Adipose tissue (tissue), 3 donors: ENCODE measurements around the gene CENPE. TPM values are rescaled to one million over a fixed set of nuclear protein-coding genes. Genes with fewer than 3 reads are reported as not detected.

ENCODE experiments used
- H3K27ac ChIP-seq: one replicate; pipeline ENCODE4 v1.5.1; 2013; ENCODE audit warnings: low read depth, low read length
- WGBS, 3 donors: extraction: QIAGEN DNeasy Blood & Tissue Kit; methylation state at CpG; one replicate each; pipeline ENCODE4 v1.1.7; 2013; 5-methylcytosine and 5-hydroxymethylcytosine counted together
- polyA plus RNA-seq, 3 donors: library from polyadenylated mRNA; stranded (reverse); fragments of 200-250 nt; gene quantifications; one replicate each; pipeline ENCODE4 v1.2.3, GENCODE V29; 2013
- donor health status: healthy with polysubstance abuse.
- donor health status: Bipolar disorder and iron deficiency.
- donor health status: healthy.

CENPE gene
- polyA plus RNA-seq, 3 donors, result 0.10 to 0.45 (median 0.16) TPM

GRCh38 chr4:103086551-103086950, 111.6 kb downstream of the CENPE start:
- WGBS, 3 donors, result 76 to 85% (median 81%) methylated on average over 1 of the region's 1 CpG

DNA sequence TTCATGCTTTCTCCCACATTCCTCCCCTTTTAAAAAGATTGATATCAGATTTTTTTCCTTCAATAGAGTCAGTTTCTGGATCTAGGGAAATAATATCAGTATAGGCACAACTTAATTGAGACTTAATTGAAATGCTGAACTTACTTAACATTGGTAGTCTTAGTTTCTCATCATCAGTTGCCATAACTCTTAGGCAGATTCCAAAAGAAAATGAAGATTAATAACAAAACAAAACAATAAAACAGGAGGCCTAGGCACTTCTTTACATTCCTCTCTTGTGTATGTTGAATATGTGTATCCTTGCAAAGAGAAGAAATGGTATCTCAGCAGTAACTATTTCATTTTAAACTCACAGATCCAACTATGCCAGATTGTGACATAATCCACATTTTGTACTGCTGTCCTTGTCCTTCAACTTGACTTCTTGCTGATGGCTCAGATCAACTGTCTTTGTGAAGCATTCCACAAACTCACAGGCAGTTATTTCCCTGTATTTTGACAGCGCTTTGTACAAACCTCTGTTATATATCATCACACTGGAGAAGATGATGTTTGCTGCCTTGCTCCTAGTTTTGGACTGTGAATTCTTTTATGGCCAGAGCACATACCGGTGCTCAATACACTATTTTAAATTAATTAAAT, 112.5 kb downstream of the CENPE start:
- 92 to 95% (median 95%) methylated on average over 2 of the region's 2 CpGs for WGBS, 3 donors

More at GRCh38 chr4:103086551-103086950, 111.6 kb downstream of the CENPE start:
- no peak overlapping the region for H3K27ac ChIP-seq

DNA sequence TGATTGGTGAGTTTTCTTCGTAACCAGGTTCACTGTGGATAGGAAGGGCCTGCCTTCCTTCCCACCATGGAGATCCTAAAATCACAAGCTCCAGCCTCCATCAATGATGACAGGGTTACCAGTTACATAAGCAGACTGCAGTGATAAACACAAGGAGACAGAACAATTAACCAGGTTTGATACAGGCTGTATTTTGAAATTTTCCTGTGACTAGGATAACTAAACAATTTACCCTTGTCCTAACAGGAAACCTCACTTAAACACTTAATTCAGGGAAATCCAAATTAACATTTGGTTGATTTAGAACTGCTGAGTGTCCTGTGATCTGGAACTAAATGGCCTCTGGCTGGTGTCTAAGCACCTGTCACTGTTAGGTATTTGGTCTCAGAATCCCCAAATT, 118.5 kb downstream of the CENPE start:
- 89 to 96% (median 94%) methylated on average over 1 of the region's 1 CpG for WGBS, 3 donors

More for the DNA sequence above, 112.5 kb downstream of the CENPE start:
- no peak overlapping the region for H3K27ac ChIP-seq

DNA sequence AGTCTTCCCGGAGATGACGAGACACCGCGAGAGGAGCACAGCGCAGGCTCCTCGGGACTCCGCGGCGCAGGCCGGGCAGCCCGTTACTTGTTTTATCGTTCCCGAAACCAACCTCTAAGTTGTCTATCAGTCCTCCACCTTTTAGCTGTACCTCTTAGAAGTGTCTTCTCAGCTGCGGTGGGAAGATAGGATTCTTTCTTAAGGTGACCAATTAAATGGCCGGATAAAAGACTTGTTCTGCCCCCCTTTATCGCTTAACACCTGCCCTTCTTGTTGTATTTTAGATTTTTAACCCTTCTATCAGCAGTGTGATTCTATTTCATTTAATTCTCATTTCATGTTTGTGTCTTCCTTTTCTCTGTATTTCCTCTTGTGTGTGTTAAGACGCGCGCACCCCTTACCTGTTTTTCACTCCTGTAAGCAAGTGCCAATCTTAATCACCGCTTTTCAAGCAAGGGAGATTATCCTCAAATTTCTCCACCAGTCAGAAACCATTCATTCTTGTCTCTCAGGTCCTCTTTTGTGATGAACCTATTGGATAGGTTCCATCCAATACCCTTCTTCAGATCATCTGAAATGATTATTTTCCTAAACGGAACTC, 121.3 kb downstream of the CENPE start, which contains the start of gene SLC9B2:
SLC9B2 (minus strand) TSS at position 15 of the 601 bp plus-strand sequence. CDS start 9,211 bp downstream, outside the sequence.
- WGBS, 3 donors, result 15 to 22% (median 16%) methylated on average over 21 of the region's 21 CpGs
- peak within 1 kb of the TSS; percentile 73 for H3K27ac ChIP-seq

More for the DNA sequence above, 118.5 kb downstream of the CENPE start:
- no peak overlapping the region for H3K27ac ChIP-seq

DNA sequence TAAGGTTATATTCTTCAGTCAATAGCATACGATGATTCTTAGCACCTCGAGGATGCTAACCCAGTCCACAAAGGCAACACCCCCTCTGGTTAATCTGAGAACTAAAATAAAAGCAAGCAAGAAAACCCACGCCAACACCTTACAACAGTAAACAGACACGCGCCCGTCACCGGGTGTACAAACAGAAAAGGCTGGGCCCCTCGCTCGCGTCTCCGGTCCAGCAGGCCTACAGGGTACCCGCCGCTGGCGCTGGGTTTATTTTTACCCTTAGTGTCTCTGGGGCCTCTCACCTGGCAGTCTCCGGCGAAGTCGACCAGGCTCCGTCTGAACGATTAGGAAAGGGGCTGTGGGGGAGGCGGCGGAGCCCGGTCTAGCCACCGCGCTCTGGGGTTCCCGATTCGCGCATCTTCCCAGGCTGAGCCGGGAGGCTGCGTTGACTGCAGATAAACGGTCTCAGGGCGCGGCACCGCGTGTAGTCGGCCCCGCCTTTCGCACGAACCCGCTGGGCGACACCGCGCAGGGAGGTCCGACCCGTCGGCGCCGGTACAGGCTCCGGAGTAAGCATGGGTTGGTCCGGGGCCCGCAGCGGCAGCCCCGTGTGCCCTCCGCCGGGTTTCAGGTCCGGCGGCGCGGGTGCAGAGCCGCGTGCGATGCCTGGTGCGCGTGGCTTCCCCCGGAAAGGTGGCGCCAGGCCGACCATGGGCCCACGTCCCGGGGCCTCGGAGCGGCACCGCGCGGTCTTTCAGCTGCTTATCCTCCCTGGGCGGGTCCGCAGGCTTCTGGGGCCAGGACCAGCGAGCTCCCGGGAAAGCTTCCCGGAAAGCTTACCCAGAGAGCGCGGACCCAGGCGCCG, 122.0 kb downstream of the CENPE start:
- H3K27ac ChIP-seq, result peak overlapping the region; percentile 73
- WGBS, 3 donors, result 0 to 1% (median 1%) methylated on average over 79 to 82 of the region's 82 CpGs

- WGBS, 3 donors, result 7 to 45% (median 19%) methylated on average over 4 of the region's 4 CpGs
- no peak overlapping the region for H3K27ac ChIP-seq
Measured at GRCh38 chr4:103075435-103075893, 122.7 kb downstream of the CENPE start.

DNA sequence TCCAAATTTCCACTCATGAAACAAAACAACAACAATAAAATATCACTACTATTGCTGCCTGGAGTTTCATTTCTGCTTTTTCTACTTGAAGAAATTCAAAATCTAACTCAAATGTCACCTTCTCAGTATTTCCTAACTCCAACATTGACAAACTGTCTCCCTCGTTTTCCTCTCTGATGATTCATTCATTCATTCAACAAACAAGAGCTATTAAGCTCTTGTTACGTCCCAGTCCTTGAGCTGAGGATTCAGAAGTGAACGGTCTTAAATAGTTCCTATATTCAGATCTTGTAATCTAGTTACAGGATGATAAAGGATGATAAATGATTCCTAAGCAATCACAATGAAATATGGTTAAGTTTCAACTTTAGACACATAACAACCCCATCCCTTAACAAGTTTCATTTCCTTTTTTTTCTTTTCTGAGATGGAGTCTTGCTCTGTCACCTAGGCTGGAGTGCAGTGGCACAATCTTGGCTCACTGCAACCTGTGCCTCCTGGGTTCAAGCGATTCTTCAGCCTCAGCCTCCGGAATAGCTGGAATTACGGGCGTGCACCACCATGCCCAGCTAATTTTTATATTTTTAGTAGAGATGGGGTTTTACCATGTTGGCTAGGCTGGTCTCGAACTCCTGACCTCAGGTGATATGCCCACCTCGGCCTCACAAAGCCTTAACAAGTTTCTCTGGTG, 123.3 kb downstream of the CENPE start:
- WGBS, 3 donors, result 85 to 93% (median 87%) methylated on average over 9 of the region's 9 CpGs
- H3K27ac ChIP-seq, result no peak overlapping the region

DNA sequence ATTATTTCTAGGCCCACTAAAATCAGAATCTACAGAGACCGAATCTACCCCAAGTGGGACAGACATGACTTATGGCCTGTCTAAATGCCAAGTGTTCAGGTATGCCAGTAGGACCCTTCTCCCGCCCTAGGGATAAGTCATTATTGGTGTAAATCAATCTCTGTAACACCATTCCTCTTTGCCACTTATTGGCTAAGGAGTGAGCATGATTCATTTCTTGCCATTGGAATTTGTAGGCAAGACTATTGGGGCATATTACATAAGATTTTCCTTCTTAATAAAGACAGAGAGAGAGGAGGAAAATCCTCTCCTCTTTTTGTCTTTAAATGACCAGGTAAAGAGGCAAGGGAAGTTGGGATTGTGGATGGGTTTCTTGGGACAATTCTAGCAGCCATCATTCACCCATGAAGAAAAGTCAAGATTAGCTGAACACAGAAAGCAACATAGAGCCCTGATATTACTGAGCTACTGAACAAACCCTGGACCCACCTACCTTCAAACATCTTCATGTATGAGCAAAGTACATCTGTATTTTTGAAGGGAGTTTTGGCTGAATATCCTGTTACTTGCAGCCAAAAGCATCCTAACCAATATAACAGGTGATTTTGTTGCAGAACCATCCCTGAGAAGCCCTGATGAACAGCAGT, 124.2 kb downstream of the CENPE start:
- WGBS, 3 donors, result 92 to 97% (median 97%) methylated on average over 2 of the region's 2 CpGs
- H3K27ac ChIP-seq, result no peak overlapping the region

- WGBS, 3 donors, result 78 to 92% (median 90%) methylated on average over 2 of the region's 2 CpGs
- H3K27ac ChIP-seq, result no peak overlapping the region
Measured at GRCh38 chr4:103067841-103068547, 130.1 kb downstream of the CENPE start.

GRCh38 chr4:103060453-103061148, 137.5 kb downstream of the CENPE start:
- 97 to 100% (median 98%) methylated on average over 2 of the region's 2 CpGs for WGBS, 3 donors
- H3K27ac ChIP-seq, result no peak overlapping the region

Other genes starting within 250 kb of the CENPE start
- under 1 TPM; 0.18 to 0.79 (median 0.37) TPM for gene SLC9B1, start 178.6 kb downstream of the CENPE start, polyA plus RNA-seq
- 10 to 100 TPM in 2 of 3 donors, 1 to 10 TPM in 1; 2.5 to 16.6 (median 14.5) TPM for gene SLC9B2, start 121.6 kb downstream of the CENPE start, polyA plus RNA-seq
- 10 to 100 TPM; 19.8 to 97.2 (median 35.1) TPM for gene BDH2, start 98.5 kb downstream of the CENPE start, polyA plus RNA-seq